ENCODE results near the gene MLH3.
"Not testable (repeated sequence)": the region's sequence is repeated elsewhere in the genome, so short reads cannot be mapped to it uniquely, and the experiment has no call there.

MLH3 gene

GRCh38 chr14:75068294-75069120, 17.2 kb upstream of the MLH3 start:
- TF ChIP-seq, protein P1, sequence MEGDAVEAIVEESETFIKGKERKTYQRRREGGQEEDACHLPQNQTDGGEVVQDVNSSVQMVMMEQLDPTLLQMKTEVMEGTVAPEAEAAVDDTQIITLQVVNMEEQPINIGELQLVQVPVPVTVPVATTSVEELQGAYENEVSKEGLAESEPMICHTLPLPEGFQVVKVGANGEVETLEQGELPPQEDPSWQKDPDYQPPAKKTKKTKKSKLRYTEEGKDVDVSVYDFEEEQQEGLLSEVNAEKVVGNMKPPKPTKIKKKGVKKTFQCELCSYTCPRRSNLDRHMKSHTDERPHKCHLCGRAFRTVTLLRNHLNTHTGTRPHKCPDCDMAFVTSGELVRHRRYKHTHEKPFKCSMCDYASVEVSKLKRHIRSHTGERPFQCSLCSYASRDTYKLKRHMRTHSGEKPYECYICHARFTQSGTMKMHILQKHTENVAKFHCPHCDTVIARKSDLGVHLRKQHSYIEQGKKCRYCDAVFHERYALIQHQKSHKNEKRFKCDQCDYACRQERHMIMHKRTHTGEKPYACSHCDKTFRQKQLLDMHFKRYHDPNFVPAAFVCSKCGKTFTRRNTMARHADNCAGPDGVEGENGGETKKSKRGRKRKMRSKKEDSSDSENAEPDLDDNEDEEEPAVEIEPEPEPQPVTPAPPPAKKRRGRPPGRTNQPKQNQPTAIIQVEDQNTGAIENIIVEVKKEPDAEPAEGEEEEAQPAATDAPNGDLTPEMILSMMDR (IDR thresholded peaks at IDR 0.05; ENCODE audit: insufficient read depth, low read depth, low read length, missing control alignments), result no peak
- peak overlapping the region; percentile 50 for H3K4me3 ChIP-seq (ENCODE audit: low read length)
- DNase-seq (ENCODE audit: low read depth), result no peak

DNA sequence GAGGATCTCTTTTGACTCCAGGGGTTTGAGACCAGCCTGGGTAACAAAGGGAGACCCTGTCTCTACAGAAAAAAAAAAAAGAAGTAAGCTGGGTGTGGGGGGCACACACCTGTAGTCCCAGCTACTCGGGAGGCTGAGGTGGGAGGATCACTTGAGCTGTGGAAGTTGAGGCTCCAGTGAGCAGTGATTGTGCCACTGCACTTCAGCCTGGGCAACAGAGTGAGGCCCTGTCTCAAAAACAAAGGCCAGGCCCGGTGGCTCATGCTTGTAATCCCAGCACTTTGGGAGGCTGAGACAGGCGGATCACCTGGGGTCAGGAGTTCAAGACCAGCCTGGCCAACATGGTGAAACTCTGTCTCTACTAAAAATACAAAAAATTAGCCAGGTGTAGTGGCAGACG, 16.5 kb upstream of the MLH3 start:
- H3K4me3 ChIP-seq (ENCODE audit: low read length); DNase-seq (ENCODE audit: low read depth): not testable (repeated sequence)

- H3K4me3 ChIP-seq (ENCODE audit: low read length), result no peak overlapping the region
- DNase-seq (ENCODE audit: low read depth), result no peak
- TF ChIP-seq, protein P1 (IDR thresholded peaks at IDR 0.05; ENCODE audit: insufficient read depth, low read depth, low read length, missing control alignments), result no peak
Measured at GRCh38 chr14:75067212-75067611, 15.9 kb upstream of the MLH3 start.

DNA sequence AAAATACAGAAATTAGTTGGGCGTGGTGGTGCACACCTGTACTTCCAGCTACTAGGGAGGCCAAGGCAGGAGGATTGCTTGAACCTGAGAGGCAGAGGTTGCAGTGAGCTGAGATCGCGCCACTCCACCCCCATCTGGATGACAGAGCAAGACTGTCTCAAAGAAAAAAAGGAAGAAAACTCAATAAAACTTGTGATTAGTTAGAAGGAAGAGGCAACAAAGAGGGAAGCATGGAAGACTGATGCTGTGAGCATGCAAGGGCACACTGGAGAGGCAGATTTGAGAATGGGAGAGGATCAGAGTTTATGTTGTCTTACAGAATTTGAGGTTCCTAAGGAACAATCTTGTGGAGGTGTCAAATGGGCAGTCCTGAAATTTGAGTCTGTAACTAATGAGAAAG, 15.4 kb upstream of the MLH3 start:
- H3K4me3 ChIP-seq (ENCODE audit: low read length), result no peak overlapping the region
- DNase-seq (ENCODE audit: low read depth), result no peak
- TF ChIP-seq, protein P1 (IDR thresholded peaks at IDR 0.05; ENCODE audit: insufficient read depth, low read depth, low read length, missing control alignments), result no peak

- peak overlapping the region; percentile 96 for H3K4me3 ChIP-seq (ENCODE audit: low read length)
- DNase-seq (ENCODE audit: low read depth), result no peak
Measured at GRCh38 chr14:75064205-75064567, 12.9 kb upstream of the MLH3 start.

GRCh38 chr14:75063491-75064204, 12.4 kb upstream of the MLH3 start, which contains the start of gene ACYP1:
Gene ACYP1, minus strand, starts transcription at chr14:75064024. Its CDS starts 471 bp downstream, at chr14:75063553.
- peak within 1 kb of the TSS; percentile 96 for H3K4me3 ChIP-seq (ENCODE audit: low read length)
- DNase-seq (ENCODE audit: low read depth), result peak; percentile 88
- TF ChIP-seq, protein P1 (IDR thresholded peaks at IDR 0.05; ENCODE audit: insufficient read depth, low read depth, low read length, missing control alignments), result no peak

More at GRCh38 chr14:75064205-75064567, 12.9 kb upstream of the MLH3 start:
- TF ChIP-seq, protein P1 (IDR thresholded peaks at IDR 0.05; ENCODE audit: insufficient read depth, low read depth, low read length, missing control alignments), result no peak

DNA sequence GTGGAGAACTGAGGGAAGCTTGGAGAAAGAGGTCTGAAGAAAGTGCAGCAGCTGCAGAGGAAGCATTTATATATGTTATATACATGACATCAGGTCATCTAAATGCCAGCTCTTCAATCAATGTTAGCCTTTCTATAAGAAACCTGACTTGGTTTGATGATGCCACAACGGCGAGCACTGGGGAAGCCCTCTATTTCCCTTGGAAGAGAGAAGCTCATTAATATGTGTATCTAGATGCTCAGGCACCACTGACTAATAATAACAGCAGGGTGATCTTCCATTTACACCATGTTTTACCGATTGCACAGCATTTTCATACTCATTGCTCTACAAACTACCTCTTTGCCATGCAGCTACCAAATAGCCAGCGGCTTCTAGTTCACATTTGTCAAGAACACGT, 11.7 kb upstream of the MLH3 start:
- no peak for DNase-seq (ENCODE audit: low read depth)
- TF ChIP-seq, protein P1 (IDR thresholded peaks at IDR 0.05; ENCODE audit: insufficient read depth, low read depth, low read length, missing control alignments), result no peak
- H3K4me3 ChIP-seq (ENCODE audit: low read length), result peak overlapping the region; percentile 96
